GM13976 (cell line): ENCODE data around the gene DACT2.

Experiments
- DNase-seq: peaks from one replicate; pipeline ENCODE4 v3.0.0; 2012; ENCODE audit warnings: low spot score
- CTCF ChIP-seq: IDR thresholded peaks from 2 replicates; pipeline ENCODE4 v1.5.1; 2012; ENCODE audit warnings: borderline replicate concordance, mild to moderate bottlenecking; ENCODE audit not compliant: insufficient read depth; ENCODE audit errors: extremely low read depth, missing control alignments, control extremely low read depth
- in situ Hi-C: fragments of 300-500 bp; cut with MboI; formaldehyde crosslinking; loops from one replicate; pipeline ENCODE4 v1.12.0; 2022; ENCODE audit warnings: low sequenced_read_pairs, mixed read lengths, inconsistent platforms; ENCODE audit not compliant: unreplicated experiment

DACT2 gene

GRCh38 chr6:168258795-168259194 is 60.8 kb downstream of the DACT2 start:
- no peak for TF ChIP-seq CTCF
- in situ Hi-C loops, result no loop called here
- DNase-seq, result no peak

DNA sequence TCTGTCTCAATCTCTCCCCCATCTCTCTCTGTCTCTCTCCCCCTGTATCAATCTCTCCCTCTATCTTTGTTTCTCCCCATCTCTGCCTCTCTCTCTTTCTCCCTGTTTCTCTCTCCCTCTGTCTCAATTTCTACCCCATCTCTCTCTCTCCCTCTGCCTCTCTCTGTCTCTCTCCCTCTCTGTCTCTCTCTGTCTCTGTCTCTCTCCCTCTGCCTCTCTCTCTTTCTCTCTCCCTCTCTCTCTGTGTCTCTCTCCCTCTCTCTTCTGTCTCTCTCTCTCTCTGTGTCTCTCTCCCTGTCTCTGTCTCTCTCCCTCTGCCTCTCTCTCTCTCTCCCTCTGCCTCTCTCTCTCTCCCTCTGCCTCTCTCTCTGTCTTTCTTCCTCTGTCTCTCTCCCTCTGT is 62.6 kb downstream of the DACT2 start:
- no peak for TF ChIP-seq CTCF
- in situ Hi-C loops, result no loop called here
- no peak for DNase-seq
